Articular chondrocyte of knee joint (primary cell): ENCODE results near the gene PRR5. TPM values are rescaled to one million over a fixed set of nuclear protein-coding genes. Genes with fewer than 3 reads are reported as not detected.

ENCODE experiments used
- total RNA-seq: library from RNA; depleted of rRNA; stranded (reverse); fragments of >200 nt; gene quantifications from 2 replicates; pipeline ENCODE4 v1.2.3, GENCODE V29; 2012

The PRR5 gene
- total RNA-seq = 13.3 and 17.2 TPM in 2 replicates

GRCh38 chr22:44701824-44702478 is at the start of gene PRR5:
Gene PRR5, plus strand, starts transcription at chr22:44702204. Its CDS starts 271 bp downstream, at chr22:44702475.

GRCh38 chr22:44752285-44753188 is 50.5 kb downstream of the PRR5 start, which contains the start of gene ARHGAP8:
Gene ARHGAP8, plus strand, starts transcription at chr22:44752575. Its CDS starts 33,953 bp downstream, at chr22:44786528.

Other genes with a start within 250 kb of the PRR5 start
- gene RTL6, start 204.0 kb upstream of the PRR5 start, total RNA-seq = 22.5 and 23.7 TPM in 2 replicates
- gene ARHGAP8, start 50.4 kb downstream of the PRR5 start, total RNA-seq = 0.43 and 2.0 TPM in 2 replicates